NCI-H2029 (cell line): ENCODE measurements around the gene CSMD2.
"Not testable (repeated sequence)": the region's sequence is repeated elsewhere in the genome, so short reads cannot be mapped to it uniquely, and the experiment has no call there.

Experiments used
- DNase-seq: peaks from one replicate; lab custom pipeline; 2025; lab: John Stamatoyannopoulos, UW

CSMD2 gene

GRCh38 chr1:34052565-34052964 lies 112.5 kb downstream of the CSMD2 start:
- DNase-seq, result no peak

DNA sequence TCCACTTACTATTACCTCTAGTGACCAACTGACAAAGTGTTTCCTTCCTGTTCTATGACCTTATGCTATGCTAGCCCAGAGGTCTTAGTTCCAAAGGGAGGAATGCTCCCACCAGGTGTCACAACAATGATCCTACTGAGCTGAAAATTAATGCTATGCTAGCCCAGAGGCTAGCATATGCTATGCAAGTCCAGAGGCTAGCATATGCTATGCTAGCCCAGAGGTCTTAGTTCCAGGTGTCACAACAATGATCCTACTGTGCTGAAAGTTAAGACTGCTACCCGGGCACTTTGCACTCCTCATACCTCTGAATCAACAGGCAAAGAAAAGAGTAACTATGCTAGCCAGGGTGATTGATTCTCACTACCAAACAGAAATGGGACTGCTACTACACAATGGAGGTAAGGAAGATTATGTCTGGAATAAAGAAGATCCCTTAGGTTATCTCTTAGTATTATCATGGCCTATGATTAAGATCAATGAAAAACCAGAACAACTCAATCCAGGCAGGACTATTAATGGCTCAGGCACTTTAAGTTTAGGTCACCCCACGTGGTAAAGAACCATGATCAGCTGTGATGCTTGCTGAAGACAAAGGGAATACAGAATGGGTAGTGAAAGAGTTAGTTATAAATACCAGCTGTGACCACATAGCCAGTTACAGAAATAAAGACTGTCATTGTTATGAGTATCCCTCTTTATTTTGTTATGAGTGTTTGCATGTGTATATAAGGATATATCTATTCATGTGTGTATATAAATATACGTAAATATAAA lies 114.1 kb downstream of the CSMD2 start:
- no peak for DNase-seq

DNA sequence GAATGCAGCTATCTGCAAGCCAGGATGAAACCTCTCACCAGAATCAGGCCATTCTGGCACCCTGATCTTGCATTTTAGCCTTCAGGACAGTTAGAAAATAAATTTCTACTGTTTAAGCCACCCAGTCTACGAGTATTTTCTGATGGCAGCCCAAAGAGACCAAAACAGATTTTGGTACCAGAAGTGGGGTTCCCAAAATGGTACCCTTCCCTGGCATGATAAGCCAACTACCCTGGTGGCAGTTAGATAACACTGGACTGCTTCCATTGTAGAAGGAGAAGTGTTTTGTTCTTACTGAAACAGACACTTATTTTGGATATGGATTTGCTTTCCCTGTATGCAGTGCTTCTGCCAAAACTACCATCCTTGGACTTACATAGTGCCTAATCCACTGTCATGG lies 115.0 kb downstream of the CSMD2 start:
- no peak for DNase-seq

- no peak for DNase-seq
These were observed 115.6 kb downstream of the CSMD2 start for GRCh38 chr1:34049477-34049876.

GRCh38 chr1:34037856-34038255 lies 127.2 kb downstream of the CSMD2 start:
- no peak for DNase-seq

GRCh38 chr1:34037109-34037508 lies 127.9 kb downstream of the CSMD2 start:
- no peak for DNase-seq

- no peak for DNase-seq
These were observed 131.0 kb downstream of the CSMD2 start for GRCh38 chr1:34034036-34034435.

GRCh38 chr1:34029954-34030353 lies 135.1 kb downstream of the CSMD2 start:
- DNase-seq, result no peak

GRCh38 chr1:34029515-34029914 lies 135.5 kb downstream of the CSMD2 start:
- DNase-seq, result no peak

DNA sequence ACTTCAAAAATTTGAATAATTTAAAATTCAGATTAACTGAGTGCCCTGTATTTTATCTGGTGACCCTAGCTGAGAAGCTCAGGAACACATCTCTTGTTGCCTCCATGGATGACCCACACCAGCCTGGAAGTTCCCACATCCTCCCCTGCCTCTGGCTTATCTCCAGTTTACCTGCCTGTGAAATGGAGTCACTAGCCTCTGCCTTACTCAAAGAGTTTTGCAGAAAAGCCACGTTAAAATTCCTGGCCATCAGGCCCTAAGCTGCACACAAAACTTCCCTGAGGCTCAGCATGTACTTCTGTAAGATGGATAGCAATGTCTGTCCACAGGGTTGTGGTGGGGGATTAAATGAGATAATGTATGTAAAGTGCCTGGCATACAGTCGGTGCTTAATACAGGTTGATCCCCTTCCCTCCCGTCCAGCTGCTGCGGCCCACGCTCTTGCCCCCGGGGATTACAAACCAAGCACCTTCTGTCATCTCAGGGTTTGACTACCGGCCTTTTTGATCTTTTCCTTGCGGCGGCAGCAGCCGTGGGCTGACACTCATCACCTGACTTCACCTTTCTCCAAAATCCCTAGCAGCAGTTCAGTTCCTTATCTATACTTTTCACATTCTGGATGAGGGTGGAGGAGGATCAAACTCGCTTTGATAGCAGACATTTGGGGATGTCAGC lies 136.5 kb downstream of the CSMD2 start:
- DNase-seq, result no peak

DNA sequence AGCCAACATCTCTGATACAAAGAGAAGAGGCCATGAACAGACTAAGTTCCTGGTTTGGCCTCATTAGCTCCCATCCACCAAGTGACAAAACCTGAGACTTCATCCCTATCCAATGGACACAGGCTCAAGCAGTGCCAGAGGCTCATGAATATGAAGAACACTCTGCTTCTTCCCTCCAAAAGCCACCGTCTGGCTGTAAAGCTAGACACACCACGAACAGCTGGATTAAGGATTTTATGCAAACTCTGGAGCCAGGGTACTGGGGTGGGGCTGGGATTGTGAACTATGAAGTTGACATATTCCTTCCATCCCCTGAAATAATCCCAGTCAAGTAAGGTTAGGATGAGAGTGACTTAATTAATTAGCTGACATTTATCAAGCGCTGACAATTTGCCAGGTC lies 139.4 kb downstream of the CSMD2 start:
- no peak for DNase-seq

- no peak for DNase-seq
These were observed 140.5 kb downstream of the CSMD2 start for GRCh38 chr1:34024485-34024884.

DNA sequence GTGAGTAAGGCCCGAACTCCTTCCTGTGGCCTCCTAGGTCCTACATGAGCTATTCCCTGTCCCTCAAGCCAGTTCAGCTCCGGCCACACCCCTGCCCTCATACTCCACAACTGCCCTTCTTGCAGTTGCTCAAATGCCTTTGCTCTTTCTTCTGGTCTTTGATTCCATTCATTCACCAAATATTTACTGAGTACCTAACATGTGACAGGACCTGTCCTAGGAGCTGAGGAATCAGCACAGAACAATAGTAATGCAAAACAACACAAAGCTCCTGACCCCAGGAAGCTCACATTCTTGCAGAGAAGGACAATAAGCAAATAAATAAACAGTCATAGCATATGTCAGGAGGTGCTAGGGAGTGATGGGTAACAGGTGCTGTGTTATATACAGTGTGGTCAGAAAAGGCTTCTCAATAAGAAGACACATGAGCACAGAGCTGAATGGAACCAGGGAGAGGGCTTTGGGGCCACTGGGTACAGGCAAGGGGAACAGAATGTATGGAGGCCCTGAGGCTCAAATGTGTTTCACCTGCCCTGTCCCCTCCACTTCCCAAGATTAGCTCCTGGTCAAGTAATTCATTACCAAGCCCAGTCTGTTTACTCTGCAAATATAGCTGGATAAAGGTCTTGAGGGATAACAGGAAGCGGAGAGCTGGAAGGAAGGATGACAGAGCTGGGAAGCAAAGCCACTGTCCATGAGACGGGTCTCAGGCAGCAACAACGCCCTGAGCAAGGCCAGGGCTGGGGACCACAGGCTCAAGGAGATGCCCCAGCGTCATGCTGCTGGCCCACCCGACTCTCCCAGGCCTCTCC lies 145.1 kb downstream of the CSMD2 start:
- DNase-seq, result no peak

- no peak for DNase-seq
These were observed 146.7 kb downstream of the CSMD2 start for GRCh38 chr1:34018285-34018684.

- DNase-seq, result not testable (repeated sequence)
These were observed 148.7 kb downstream of the CSMD2 start for GRCh38 chr1:34016281-34016680.

GRCh38 chr1:34013958-34014737 lies 150.9 kb downstream of the CSMD2 start:
- DNase-seq, result no peak

DNA sequence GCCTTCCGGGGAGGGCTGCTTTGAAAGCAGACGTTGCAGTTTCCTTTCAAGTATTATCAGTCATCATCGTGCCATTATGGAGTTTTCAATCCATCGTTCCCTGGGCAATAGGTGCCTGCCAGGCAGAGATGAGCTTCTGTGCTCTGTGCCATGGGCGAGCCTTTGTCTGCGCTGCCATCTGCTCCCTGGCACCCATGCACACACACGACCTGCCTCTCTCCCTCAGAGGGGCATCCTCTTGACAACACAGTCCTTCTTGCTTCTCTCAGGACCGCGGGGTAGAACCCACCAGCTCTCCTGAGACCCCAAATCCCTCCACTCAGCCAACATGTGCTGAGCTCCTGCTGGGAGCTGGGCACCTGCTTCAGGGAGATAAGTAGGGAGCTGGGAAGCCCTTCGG lies 151.9 kb downstream of the CSMD2 start:
- DNase-seq, result no peak

- no peak for DNase-seq
These were observed 155.6 kb downstream of the CSMD2 start for GRCh38 chr1:34009340-34009985.

DNA sequence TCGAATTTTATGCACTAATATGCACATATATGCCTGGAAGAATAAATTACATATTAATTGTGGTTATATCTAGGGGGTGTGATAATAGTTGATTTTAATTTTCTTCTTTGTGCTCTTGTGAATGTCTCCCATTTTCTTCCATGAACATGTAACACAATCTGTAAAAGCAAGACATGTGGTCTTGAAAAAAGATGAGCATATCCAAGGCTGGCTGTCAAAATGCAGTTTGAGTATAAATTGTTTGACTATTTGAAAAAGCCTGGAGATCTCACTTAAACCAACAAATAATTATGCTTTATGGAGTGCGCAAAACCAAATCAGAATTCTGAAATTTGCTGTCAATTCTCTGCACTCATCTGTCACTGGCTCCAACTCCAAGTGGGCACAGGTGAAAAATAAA lies 157.3 kb downstream of the CSMD2 start:
- DNase-seq, result no peak

- DNase-seq, result no peak
These were observed 159.7 kb downstream of the CSMD2 start for GRCh38 chr1:34005309-34005708.

- DNase-seq, result no peak
These were observed 162.2 kb downstream of the CSMD2 start for GRCh38 chr1:34002810-34003209.
